Activated naive CD4-positive, alpha-beta T cell treated with anti-CD3 and anti-CD28 coated beads, Interleukin-2, amount 50 U/mL, for 16 hours (primary cell): ENCODE data around the gene JMJD8.

ENCODE experiments used
- DNase-seq: peaks from one replicate; pipeline ENCODE4 v3.0.0-alpha.2; 2020

Gene JMJD8

GRCh38 chr16:721765-722540, 37.8 kb upstream of the JMJD8 start:
- DNase-seq: no peak

GRCh38 chr16:720990-721764, 37.0 kb upstream of the JMJD8 start, which contains the start of gene ANTKMT:
TSS of gene ANTKMT (plus strand) at chr16:721146. CDS start at chr16:721275, 129 bp downstream.
- DNase-seq: peak; percentile 74

- peak; percentile 42 for DNase-seq
These were observed 36.4 kb upstream of the JMJD8 start for GRCh38 chr16:720447-720989.

- no peak for DNase-seq
These were observed 35.8 kb upstream of the JMJD8 start for GRCh38 chr16:719815-720446.

- DNase-seq: no peak
These were observed 34.8 kb upstream of the JMJD8 start for GRCh38 chr16:718922-719321.

GRCh38 chr16:718389-718788, 34.3 kb upstream of the JMJD8 start:
- DNase-seq: no peak

GRCh38 chr16:717450-718245, 33.5 kb upstream of the JMJD8 start:
- DNase-seq: no peak

- no peak for DNase-seq
These were observed 32.7 kb upstream of the JMJD8 start for GRCh38 chr16:716768-717325.

GRCh38 chr16:716200-716568, 32.0 kb upstream of the JMJD8 start:
- no peak for DNase-seq

GRCh38 chr16:715477-716199, 31.5 kb upstream of the JMJD8 start:
- no peak for DNase-seq

- peak; percentile 92 for DNase-seq
These were observed 30.7 kb upstream of the JMJD8 start, which contains the start of gene METRN for GRCh38 chr16:714558-715476. TSS of gene METRN (plus strand) at chr16:715118. CDS start at chr16:715290, 172 bp downstream.

- DNase-seq: no peak
These were observed 29.9 kb upstream of the JMJD8 start for GRCh38 chr16:714079-714478.

GRCh38 chr16:712740-713250, 28.7 kb upstream of the JMJD8 start:
- DNase-seq: peak; percentile 56

GRCh38 chr16:711548-712320, 27.6 kb upstream of the JMJD8 start:
- peak; percentile 80 for DNase-seq

- DNase-seq: no peak
These were observed 26.9 kb upstream of the JMJD8 start for GRCh38 chr16:711084-711483.

GRCh38 chr16:710500-711075, 26.5 kb upstream of the JMJD8 start:
- no peak for DNase-seq

- DNase-seq: no peak
These were observed 25.7 kb upstream of the JMJD8 start for GRCh38 chr16:709566-710499.

- DNase-seq: no peak
These were observed 24.8 kb upstream of the JMJD8 start for GRCh38 chr16:708959-709358.
